HT-29 (cell line): ENCODE results near the gene CRHR2. TPM values are rescaled to one million over a fixed set of nuclear protein-coding genes. Genes with fewer than 3 reads are reported as not detected.

Experiments used
- DNase-seq: peaks from one replicate; pipeline ENCODE4 v3.0.0-alpha.2; 2015; ENCODE audit warnings: low spot score
- total RNA-seq: library from RNA; depleted of rRNA; stranded (reverse); fragments of >200 nt; shearing (Covaris generic); gene quantifications from 2 replicates; pipeline ENCODE4 v1.2.3, GENCODE V29; 2014

CRHR2 gene
- total RNA-seq, 1 experiment from 2014 or later, result not detected

DNA sequence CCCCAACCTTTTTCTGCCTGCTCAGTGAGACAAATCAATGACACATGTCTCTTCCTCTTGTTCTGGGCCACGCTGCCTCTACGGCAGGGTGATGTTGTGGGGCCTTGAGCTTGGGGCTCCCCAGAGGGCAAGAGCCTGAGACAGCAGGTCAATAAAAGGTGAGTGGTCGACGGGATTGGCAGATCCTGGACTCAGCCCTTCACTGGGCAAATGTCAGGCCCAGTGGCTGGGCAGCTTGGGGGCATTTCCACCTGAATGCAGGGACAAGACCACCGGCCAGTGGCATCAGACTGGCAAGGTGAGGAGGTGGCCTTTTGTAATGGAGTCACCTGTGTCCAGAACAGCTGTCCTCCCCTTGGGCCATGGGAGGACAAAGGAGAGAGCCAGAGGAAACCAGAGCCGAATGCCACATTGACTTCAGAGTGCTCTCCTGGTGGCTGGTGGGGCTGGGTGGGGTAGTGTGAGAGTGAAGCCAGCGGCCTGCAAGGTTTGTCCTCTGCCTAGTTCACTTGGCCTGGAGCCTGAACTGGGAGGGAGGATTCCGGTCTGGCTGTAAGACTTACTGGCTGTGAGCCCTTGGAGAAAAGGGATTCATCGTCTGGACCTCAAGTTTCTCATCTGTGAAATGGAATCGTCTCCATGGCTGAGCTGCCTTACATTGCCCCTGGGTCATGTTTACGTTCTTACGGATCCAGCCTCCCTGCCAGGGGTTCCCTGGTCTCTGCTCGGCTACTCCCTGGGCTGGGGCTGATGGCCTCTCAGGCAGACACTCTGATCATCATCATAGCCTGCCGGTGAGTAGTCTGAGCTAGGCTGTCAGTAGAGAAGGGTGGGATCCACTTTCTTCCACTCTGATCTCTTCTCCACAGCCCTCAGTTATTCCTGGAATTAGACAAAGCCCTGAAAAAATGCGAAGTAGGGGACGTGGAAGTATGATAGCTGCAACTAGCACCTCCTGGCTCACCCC is 25.4 kb upstream of the CRHR2 start:
- no peak for DNase-seq

DNA sequence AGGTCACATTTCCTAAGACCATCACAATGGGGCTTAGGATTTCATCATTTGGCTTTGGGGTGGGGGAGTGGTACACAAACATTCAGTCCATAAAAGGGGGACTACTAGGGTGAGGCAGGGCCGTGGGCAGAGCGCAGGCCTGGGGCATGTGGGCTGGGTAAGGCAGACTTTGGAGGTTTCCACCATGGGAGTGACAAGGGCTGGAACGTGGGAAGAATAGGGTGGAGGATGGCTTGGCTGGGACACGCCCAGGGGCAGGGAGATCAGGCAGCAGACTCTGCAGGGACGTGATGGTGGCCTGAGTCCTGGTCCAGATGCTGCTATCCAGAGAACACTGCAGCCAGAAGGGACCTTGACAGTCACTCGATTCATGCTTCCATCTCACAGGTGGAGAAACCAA is 24.7 kb upstream of the CRHR2 start:
- no peak for DNase-seq

DNA sequence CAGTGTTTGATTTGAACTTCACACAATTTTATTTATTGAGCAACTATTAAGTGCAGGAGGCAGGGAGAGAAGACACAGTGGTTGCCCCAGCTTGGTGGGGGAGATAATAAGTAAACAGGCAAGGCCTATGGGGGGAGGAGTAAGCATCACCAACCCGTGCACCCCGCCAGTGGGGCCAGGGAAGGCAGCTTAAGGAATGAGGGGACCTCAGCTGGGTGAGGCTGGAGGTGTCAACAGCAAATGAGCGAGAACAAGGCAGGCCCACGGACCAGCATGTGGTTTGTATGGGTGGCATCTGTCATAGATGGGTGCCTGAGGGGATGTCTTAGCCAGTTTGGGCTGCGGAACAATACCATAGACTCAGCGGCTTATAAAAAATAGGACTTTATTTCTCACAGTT is 24.1 kb upstream of the CRHR2 start:
- DNase-seq, result no peak

DNA sequence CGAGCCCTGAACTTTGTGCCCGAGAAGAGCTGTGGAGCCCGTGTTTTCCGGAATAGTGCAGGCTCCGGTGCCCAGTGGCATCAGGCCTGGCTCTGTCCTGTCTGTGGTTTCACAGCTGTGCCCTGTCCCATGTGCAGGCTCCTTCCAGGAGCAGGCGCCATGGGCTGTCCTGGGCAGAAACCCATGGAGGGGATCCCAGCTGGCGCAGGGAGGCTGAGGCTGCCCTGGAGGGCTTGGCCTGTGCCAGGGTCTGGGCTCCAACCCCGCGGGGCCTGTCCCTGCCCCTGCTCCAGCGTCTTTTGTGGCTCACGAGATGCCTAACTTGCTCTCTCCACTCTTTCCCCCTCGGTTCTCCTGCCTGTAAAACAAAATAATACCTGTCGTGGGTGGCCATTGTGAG is 23.3 kb upstream of the CRHR2 start:
- DNase-seq, result no peak

DNA sequence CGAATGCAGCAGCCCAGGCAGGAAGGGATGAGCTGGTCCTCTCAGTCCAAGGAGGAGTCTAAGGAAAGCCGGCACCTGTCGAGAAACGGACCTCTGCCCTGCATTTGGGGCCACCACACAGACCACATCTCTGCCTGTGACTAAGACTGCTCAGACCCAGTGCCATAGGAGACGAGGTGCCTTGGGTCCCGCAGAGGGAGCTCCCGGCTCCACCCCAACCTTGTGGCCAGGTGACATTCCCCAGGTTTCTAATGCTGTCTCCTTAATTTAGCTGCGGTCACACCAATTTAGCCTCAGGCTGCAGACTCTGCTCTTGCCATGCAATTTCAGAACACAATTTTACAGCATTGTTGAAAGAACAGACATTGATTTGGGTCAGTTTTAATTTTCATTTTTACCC is 22.8 kb upstream of the CRHR2 start:
- DNase-seq, result peak; percentile 29

DNA sequence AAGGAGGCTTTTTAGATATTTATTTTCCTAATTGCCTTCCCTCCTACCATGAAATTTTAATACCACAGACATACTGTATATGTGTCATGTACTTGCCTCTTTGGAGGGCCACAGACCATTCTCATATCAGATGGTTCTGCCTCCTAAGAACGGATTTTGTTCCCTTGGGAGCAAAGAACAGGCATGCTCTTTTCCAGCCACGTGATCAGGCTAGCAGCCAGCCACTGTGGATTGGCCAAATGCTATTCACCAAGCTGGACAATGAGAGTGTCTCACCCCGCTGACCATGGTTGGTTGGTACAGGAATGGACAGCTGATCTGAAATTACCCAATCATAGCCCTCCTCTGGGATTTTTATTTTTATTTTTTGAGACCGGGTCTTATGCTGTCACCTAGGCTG is 21.5 kb upstream of the CRHR2 start:
- DNase-seq, result no peak

DNA sequence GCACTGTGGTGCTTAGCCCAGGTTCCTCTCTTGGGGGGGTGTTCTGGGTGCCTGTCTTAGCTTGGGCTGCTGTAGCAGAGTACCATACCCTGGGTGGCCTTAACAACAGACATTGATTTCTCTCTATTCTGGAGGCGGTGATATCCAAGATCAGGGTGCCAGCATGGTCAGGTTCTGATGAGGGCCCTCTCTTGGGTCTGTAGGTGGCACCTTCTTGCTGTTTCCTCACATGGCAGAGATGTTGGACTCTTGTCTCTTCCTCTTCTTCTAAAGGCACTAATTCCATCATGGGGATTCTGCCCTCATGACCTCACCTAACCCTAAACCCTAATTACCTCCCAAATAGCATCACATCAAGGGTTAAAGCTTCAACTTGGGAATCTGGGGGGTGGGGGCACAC is 19.9 kb upstream of the CRHR2 start:
- peak; percentile 23 for DNase-seq

DNA sequence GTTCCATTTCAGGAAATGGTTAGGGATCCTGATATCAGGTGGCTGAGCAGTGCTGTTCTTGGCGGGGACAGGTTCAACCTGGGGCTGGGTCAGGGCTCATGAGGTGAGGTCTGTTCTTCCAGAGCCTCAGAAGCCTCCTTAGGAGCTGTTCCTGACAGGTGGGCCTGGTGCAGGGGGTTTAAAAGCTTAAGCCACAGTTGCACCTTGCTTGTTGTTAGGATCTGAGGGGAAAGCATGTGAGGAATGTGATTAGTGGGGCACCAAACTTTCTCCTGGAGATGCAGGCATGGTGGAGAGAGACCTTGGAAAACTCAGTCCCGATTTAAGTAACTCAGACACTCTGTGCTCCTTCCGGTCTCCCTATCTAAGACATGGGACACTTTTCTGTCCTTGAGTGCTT is 18.7 kb upstream of the CRHR2 start:
- no peak for DNase-seq

DNA sequence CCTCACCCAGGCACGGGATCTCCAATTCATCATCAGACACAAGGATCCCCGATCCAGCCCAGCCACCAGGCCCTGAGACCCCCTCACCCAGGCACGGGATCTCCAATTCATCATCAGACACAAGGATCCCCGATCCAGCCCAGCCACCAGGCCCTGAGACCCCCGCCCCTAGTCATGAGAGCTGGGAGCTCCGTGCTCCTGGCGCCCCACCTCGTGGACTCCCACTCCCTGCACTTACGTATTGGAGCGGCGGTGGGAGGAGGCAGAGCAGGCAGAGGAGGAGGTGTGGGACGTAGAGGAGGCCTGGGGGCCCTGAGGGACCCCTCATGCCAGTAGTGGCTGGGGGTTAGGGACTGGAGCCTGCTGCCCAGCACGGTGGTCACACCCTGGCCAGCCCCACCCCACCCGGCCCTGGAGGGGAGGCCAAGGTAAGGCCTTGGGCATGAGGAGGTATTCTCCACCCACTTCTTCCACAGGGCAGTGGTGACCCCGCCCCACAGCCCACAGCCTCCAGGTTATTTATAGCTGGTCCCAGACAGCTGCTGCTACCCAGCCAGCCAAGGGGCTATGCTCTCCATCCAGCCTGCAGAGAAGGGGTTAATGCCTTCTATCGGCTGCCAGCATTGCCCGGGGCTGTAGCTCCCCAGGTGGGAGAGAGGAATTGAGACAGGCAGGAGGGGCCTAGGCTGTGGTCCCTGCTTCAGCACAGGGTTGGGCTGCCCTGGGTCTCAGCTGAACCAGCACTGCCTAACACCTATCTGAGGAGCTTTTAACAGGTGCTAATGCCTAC is 17.6 kb upstream of the CRHR2 start:
- no peak for DNase-seq

DNA sequence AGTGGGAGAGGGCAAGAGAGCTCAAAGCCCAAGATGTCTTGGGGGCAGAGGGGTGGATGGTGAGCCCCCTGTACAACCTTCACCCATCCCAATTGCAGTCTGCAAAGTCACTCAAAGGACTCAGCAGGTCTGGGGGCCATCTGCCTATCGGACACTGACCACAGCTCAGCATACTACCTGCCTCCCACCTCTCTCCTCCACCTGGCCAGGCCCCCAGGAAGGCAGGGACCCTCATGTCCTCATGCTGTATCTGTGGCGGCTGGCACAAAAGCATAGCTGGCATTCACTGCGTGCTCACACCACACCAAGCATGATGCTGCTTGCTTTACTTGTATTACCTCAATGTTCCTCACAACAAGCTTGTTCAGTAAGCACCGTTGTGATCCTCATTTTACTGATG is 16.2 kb upstream of the CRHR2 start:
- DNase-seq, result no peak

DNA sequence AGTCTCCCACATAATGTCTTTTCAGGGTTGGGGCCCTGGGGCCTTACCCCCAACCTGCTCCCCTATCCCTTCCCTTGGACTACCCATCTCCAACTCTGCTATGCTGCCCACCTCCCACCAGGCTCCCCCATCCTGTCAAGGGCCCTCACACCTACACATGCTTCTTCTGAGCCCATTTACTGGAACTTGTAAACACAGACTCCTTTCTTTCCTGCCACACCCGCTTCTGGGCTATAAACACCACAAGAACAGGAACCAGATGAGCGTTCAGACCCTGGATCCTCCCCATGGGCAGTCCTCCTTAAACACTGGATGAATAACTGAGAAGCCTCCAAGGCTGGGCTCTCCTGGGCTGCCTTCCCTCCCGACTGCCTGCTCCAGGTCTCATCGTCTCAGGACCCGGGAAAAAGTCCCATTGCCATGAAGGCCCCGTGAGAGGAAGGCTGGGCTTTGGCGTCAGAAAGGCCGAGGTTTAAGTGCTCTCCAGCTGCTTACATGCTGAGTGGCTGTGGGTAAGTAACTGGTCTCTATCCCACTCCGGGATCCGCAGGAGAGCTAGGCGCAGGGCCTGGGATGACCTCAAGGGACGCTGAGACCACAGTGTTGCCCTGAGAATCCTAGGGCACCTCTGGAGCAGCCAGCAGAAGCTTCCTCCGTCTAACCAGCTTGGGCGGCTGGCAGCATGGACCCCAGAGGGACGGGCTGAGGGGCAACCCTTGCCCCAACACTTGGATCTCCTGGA is 15.6 kb upstream of the CRHR2 start:
- DNase-seq, result no peak

DNA sequence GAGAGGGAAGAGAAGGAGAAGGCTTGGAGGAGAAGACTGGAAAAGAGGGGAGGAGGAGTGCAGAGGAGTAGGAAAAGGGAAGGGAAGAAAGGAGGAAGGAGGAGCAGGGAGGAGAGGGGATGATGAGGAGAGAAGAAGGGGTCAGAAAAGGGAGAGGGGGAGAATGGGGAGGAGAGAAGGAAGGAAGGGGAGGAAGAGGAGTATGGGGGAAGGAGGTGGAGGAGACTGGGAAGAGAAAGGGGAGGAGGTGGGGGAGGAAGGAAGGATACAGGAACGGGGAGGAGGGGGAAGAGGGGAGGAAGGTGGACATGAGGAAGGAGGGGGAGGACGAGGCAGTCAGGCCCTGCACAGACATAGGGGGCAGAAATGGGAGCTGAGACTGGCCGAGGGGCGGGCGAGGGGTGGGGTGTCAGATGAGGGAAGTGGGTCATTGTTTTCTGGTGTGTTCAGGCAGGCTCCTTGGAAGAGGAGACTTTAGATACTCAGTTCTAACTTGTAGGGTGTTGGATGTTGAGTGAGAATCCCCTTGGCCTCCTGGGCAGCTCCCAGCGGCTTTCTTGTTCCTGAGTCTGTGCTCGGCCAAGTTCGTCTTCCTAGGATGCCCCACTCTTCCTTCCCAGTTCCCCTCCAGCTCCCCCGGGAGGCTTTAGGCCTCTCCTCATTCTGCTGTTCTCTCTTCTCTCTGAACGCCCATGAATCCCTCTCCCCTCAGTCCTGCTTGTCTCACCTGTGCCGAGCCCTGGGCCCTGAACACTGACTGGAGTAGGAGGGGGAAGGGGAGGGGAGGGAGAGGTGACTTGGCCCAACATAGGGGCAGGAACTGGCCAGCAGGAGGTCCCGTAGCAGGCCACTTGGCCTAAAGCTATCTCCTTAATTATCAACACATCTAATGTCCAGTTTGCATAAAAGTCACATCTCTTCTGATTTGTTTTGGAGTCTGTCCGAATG is 12.8 kb upstream of the CRHR2 start:
- no peak for DNase-seq

DNA sequence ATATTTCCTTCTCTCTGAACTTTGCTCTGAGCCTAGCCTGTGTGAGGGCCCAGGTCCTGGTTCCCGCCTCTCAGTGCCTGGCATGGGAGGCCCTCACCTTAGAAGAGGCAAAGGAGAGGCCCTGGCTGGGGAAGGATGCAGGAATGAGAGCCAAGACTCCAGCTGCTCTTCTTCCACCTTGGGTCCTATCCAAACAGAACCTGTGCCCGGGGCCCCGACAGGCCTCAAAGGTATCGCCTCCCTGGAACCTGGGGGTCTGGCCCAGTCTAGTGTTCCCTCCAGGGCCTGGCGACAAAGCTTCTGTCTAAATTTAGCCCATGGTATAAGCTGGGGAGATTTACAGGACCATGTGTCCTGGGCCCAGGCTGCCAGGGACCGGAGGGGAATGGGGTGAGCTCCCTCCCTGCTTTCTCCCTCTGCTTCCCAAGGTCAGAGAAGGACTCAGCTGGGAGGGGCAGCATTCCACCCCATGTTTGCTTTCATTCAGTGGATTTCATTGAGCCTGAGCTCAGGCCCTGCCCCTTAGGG is 12.0 kb upstream of the CRHR2 start:
- no peak for DNase-seq

DNA sequence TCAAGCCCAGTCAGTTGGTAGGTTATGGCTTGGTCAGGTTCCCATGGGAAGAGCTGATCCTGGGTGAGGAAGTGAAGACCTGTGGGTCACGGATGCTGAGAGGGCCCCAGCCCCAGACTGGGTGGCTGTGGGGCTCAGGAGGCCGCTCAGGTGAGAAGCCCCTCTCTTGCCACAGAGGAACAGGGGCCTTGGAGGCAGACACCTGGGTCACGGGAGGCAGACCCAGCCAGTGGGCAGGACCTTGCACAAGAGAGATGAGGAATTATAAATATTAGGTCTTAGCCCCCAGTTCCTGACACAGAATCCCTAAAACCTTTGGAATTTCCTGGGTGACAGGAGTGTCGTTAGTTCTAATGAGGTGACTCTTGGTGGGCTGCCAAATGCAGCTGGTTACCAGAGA is 10.6 kb upstream of the CRHR2 start:
- DNase-seq, result no peak

DNA sequence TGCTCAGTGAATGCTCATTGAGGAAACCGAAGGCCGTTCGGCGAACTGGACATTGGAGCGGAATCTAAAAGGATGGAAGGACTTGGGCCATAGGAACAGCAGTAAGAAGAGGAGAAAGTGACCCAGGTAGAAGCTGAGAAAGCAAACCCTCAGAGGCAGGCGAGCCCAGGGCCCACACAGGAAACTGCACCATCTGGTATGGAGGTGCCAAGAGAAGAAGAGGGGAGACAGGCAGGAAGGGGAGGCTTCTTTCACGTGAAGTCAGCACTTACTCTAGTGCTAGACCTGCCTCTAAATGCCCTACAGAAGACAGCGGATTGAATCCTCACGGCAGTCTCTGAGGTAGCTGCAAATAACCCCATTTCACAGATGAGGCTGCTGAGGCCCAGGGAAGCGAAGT is 10.2 kb upstream of the CRHR2 start:
- DNase-seq, result no peak

DNA sequence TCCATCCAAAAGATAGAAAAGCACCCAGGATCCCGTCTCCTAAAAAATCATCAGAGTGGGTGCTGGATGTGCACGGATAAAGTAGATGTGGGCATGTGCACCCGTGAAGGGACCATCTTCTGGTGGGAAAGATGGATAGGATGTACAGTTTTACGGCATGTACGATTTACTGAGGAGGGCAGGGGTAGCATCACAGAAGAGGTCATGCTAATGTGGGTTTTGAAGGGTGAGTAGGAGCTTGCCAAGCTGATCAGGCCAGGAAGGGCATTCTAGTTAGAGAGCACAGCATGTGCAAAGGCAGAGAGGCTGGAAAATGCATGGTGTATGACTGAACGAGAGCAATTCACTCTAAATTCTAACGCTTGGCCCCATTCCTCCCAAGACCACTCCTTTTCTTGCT is 7.8 kb upstream of the CRHR2 start:
- DNase-seq, result no peak

DNA sequence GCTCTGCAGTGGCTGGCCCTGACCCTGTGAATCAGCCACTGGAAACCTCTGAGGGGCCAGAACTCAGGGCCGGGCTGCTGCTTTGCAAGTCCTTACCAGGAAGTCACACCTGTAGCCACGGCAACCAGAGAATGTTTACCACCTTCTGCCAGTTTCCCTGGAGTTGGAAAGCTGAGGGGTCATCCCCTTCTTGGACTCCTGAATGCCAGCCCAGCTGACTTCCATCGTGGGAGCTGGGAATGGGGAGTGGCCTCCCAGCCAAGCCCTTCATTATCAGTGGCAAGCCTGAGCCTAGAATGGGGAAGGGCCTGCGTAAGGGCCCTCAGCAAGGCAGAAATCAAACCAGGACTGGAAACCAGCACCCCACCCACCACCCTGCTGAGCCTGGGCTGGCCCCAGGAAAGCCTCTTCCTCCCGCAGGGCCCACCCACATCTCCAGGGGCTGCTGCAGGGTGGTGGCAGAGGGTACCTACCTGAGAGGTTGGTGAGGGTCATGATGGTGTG is 6.5 kb upstream of the CRHR2 start:
- peak; percentile 42 for DNase-seq

DNA sequence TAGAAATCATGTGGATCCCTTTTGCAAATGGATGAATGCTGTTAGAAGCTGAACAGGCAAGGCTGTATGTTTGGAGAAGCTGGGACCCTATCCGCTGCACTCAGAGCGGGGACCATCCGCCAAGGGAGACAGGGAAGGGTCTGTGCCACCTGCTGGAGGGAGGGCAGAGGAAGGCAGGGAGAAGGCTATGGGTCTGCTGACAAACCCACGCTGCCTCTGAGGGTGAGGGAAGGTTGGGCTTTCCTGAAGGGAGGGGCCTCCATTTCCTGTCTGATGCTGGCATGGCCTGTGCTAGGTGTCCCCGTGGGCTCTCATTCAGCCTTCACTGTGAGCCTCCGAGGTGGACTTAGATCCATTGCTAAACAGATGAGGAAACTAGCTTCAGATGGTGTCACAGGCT is 5.3 kb upstream of the CRHR2 start:
- no peak for DNase-seq

DNA sequence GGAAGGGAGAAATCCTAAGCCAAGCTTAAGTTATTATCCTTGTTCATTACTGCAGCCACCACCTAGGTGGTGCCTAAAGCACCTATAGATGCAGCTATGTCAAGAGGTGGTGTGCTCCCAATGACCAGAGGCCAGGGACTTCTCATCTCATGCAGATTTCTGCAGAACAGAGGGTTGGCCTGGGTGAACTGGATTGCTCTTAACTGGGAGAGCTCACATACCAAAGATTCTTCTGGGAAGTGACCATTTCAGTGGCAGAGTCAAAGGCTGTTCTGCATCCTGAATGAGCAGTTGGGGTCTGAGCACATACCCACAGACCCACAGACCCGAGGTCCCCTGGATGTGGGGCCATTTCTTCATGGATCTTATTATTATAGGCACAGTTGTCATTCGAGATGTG is 2.1 kb upstream of the CRHR2 start:
- DNase-seq, result no peak

DNA sequence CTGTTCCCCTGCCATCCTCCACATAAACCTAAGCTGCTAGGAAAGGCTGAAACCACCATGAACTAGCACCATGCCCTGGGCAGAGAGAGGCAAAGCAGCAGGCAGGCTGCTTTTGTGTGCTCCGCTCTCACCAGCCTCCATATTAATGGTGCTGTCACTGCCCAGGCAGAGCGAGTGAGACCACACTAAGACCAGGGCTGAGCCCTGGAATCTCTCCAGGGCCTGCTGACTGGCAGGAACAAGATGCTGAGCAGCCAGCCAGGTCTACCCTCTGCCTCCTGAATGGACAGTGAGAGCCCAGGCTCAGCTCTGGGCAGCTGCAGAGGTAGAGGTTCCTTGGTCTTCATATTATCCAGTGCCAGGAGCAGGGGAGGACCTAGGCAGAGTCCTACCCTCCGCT is 1.6 kb upstream of the CRHR2 start:
- no peak for DNase-seq

DNA sequence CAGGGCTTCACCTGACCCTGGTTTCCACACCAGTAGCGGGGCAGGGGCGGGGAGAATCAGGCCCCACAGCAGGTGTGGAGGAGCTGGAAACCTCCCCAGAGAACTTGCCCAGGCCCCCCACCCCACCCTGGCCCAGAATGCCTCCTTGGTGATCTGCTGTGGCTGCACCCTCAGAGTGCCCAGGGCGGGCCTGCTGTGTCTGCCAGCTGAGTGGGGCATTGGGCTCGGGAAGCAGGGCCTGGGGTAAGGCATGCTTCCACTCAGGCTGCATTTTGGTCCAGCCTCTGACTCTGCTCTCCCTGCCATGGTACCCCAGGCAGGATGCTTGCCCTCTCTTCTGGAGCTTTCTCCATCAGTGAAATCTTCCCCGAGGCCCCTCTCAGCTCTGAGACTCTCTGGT is 1.1 kb upstream of the CRHR2 start:
- DNase-seq, result no peak
